ENCODE measurements around the gene PLXNA2.
A peak's percentile ranks its signal among the peaks of the same experiment; 100 is the strongest.

The PLXNA2 gene

GRCh38 chr1:208243967-208244916 is at the start of gene PLXNA2:
Gene PLXNA2 (minus strand): TSS chr1:208244384. CDS start chr1:208217922, 26,462 bp downstream.
- peak; percentile 55 to 67 for DNase-seq

- no peak for DNase-seq
Observed at GRCh38 chr1:208292908-208293307, 48.7 kb upstream of the PLXNA2 start.

GRCh38 chr1:208291923-208292711 is 47.9 kb upstream of the PLXNA2 start:
- no peak for DNase-seq

GRCh38 chr1:208291129-208291528 is 46.9 kb upstream of the PLXNA2 start:
- no peak for DNase-seq

GRCh38 chr1:208289716-208290115 is 45.5 kb upstream of the PLXNA2 start:
- no peak for DNase-seq

GRCh38 chr1:208288495-208288894 is 44.3 kb upstream of the PLXNA2 start:
- DNase-seq, result no peak

GRCh38 chr1:208280681-208281450 is 36.7 kb upstream of the PLXNA2 start:
- no peak for DNase-seq

GRCh38 chr1:208279826-208280588 is 35.8 kb upstream of the PLXNA2 start:
- DNase-seq, result no peak

- no peak for DNase-seq
Observed at GRCh38 chr1:208278638-208279037, 34.5 kb upstream of the PLXNA2 start.

GRCh38 chr1:208276757-208277435 is 32.7 kb upstream of the PLXNA2 start:
- no peak for DNase-seq

- no peak for DNase-seq
Observed at GRCh38 chr1:208275083-208275482, 30.9 kb upstream of the PLXNA2 start.

GRCh38 chr1:208273386-208274017 is 29.3 kb upstream of the PLXNA2 start:
- DNase-seq, result no peak

- no peak for DNase-seq
Observed at GRCh38 chr1:208272713-208273112, 28.5 kb upstream of the PLXNA2 start.

- no peak for DNase-seq
Observed at GRCh38 chr1:208272311-208272710, 28.1 kb upstream of the PLXNA2 start.

GRCh38 chr1:208271236-208271635 is 27.1 kb upstream of the PLXNA2 start:
- DNase-seq, result no peak

- DNase-seq, result no peak
Observed at GRCh38 chr1:208270651-208271141, 26.5 kb upstream of the PLXNA2 start.

- no peak for DNase-seq
Observed at GRCh38 chr1:208269338-208269666, 25.1 kb upstream of the PLXNA2 start.

- DNase-seq, result no peak
Observed at GRCh38 chr1:208268541-208269337, 24.6 kb upstream of the PLXNA2 start.

- no peak for DNase-seq
Observed at GRCh38 chr1:208265525-208265924, 21.3 kb upstream of the PLXNA2 start.

- no peak for DNase-seq
Observed at GRCh38 chr1:208265122-208265469, 20.9 kb upstream of the PLXNA2 start.

All from stimulated activated CD4-positive, alpha-beta T cell treated with anti-CD3 and anti-CD28 coated beads, Interleukin-2, amount 100 ng/mL, for 24 hours (primary cell).